Measurements from ENCODE around the gene SCYGR4. TPM values are rescaled to one million over a fixed set of nuclear protein-coding genes. Genes with fewer than 3 reads are reported as not detected.

Gene SCYGR4
- polyA plus RNA-seq, 1 donor, result 0.03 TPM

GRCh38 chr2:227630322-227630721, 13.0 kb downstream of the SCYGR4 start:
- H3K27me3 ChIP-seq (ENCODE audit: control insufficient read depth, insufficient read depth, low read length), result no peaks in the 10 kb centered on the region
- DNase-seq, result no peak
- no peak overlapping the region for H3K4me3 ChIP-seq (ENCODE audit: low read length)
- H3K9me3 ChIP-seq (ENCODE audit: control insufficient read depth, low read depth, low read length), result no peaks in the 10 kb centered on the region
- no peaks in the 10 kb centered on the region for H3K36me3 ChIP-seq (ENCODE audit: control insufficient read depth, insufficient read depth, low read length)
- no peak overlapping the region for H3K27ac ChIP-seq (ENCODE audit: low read length)
- H3K4me1 ChIP-seq (ENCODE audit: control insufficient read depth, insufficient read depth, low read length), result no peaks in the 10 kb centered on the region
- WGBS (ENCODE audit: insufficient coverage, low lambda C conversion rate), result no CpG with 5 or more reads among the region's 3 CpGs

GRCh38 chr2:227632827-227633226, 15.5 kb downstream of the SCYGR4 start:
- Histone ChIP-seq H3K4me1 (ENCODE audit: control insufficient read depth, insufficient read depth, low read length) (no peaks in the 10 kb centered on the region), H3K27ac (ENCODE audit: low read length) (no peak overlapping the region), H3K9me3 (ENCODE audit: control insufficient read depth, low read depth, low read length) (no peaks in the 10 kb centered on the region), H3K27me3 (ENCODE audit: control insufficient read depth, insufficient read depth, low read length) (no peaks in the 10 kb centered on the region), H3K36me3 (ENCODE audit: control insufficient read depth, insufficient read depth, low read length) (no peaks in the 10 kb centered on the region), H3K4me3 (ENCODE audit: low read length) (no peak overlapping the region)
- no peak for DNase-seq
- 100% methylated on average over 1 of the region's 6 CpGs for WGBS (ENCODE audit: insufficient coverage, low lambda C conversion rate)

GRCh38 chr2:227634201-227634600, 16.9 kb downstream of the SCYGR4 start:
- H3K27me3 ChIP-seq (ENCODE audit: control insufficient read depth, insufficient read depth, low read length), result no peaks in the 10 kb centered on the region
- no CpG with 5 or more reads among the region's 3 CpGs for WGBS (ENCODE audit: insufficient coverage, low lambda C conversion rate)
- no peak overlapping the region for H3K27ac ChIP-seq (ENCODE audit: low read length)
- no peak for DNase-seq
- no peaks in the 10 kb centered on the region for H3K4me1 ChIP-seq (ENCODE audit: control insufficient read depth, insufficient read depth, low read length)
- no peak overlapping the region for H3K4me3 ChIP-seq (ENCODE audit: low read length)
- no peaks in the 10 kb centered on the region for H3K9me3 ChIP-seq (ENCODE audit: control insufficient read depth, low read depth, low read length)
- H3K36me3 ChIP-seq (ENCODE audit: control insufficient read depth, insufficient read depth, low read length), result no peaks in the 10 kb centered on the region

- WGBS (ENCODE audit: insufficient coverage, low lambda C conversion rate), result no CpG with 5 or more reads among the region's 2 CpGs
- H3K9me3 ChIP-seq (ENCODE audit: control insufficient read depth, low read depth, low read length), result no peaks in the 10 kb centered on the region
Measured at GRCh38 chr2:227642656-227643055, 25.4 kb downstream of the SCYGR4 start.

GRCh38 chr2:227643990-227644551, 26.8 kb downstream of the SCYGR4 start:
- 20% methylated on average over 1 of the region's 5 CpGs for WGBS (ENCODE audit: insufficient coverage, low lambda C conversion rate)
- no peaks in the 10 kb centered on the region for H3K9me3 ChIP-seq (ENCODE audit: control insufficient read depth, low read depth, low read length)
- no peaks in the 10 kb centered on the region for H3K4me1 ChIP-seq (ENCODE audit: control insufficient read depth, insufficient read depth, low read length)
- no peak overlapping the region for H3K27ac ChIP-seq (ENCODE audit: low read length)
- H3K36me3 ChIP-seq (ENCODE audit: control insufficient read depth, insufficient read depth, low read length), result no peaks in the 10 kb centered on the region
- H3K4me3 ChIP-seq (ENCODE audit: low read length), result no peak overlapping the region
- H3K27me3 ChIP-seq (ENCODE audit: control insufficient read depth, insufficient read depth, low read length), result no peaks in the 10 kb centered on the region
- peak; percentile 12 to 48 for DNase-seq

More at GRCh38 chr2:227642656-227643055, 25.4 kb downstream of the SCYGR4 start:
- no peak overlapping the region for H3K27ac ChIP-seq (ENCODE audit: low read length)
- no peaks in the 10 kb centered on the region for H3K4me1 ChIP-seq (ENCODE audit: control insufficient read depth, insufficient read depth, low read length)
- DNase-seq, result no peak
- H3K27me3 ChIP-seq (ENCODE audit: control insufficient read depth, insufficient read depth, low read length), result no peaks in the 10 kb centered on the region
- no peaks in the 10 kb centered on the region for H3K36me3 ChIP-seq (ENCODE audit: control insufficient read depth, insufficient read depth, low read length)
- no peak overlapping the region for H3K4me3 ChIP-seq (ENCODE audit: low read length)

GRCh38 chr2:227653419-227653818, 36.1 kb downstream of the SCYGR4 start:
- WGBS (ENCODE audit: insufficient coverage, low lambda C conversion rate), result 43% methylated on average over 1 of the region's 4 CpGs

GRCh38 chr2:227654426-227654825, 37.1 kb downstream of the SCYGR4 start:
- H3K36me3 ChIP-seq (ENCODE audit: control insufficient read depth, insufficient read depth, low read length), result no peaks in the 10 kb centered on the region
- H3K9me3 ChIP-seq (ENCODE audit: control insufficient read depth, low read depth, low read length), result no peaks in the 10 kb centered on the region
- no peaks in the 10 kb centered on the region for H3K4me1 ChIP-seq (ENCODE audit: control insufficient read depth, insufficient read depth, low read length)
- DNase-seq, result no peak
- H3K4me3 ChIP-seq (ENCODE audit: low read length), result no peak overlapping the region
- no peak overlapping the region for H3K27ac ChIP-seq (ENCODE audit: low read length)
- WGBS (ENCODE audit: insufficient coverage, low lambda C conversion rate), result no CpG with 5 or more reads among the region's 1 CpG
- no peaks in the 10 kb centered on the region for H3K27me3 ChIP-seq (ENCODE audit: control insufficient read depth, insufficient read depth, low read length)

More at GRCh38 chr2:227653419-227653818, 36.1 kb downstream of the SCYGR4 start:
- no peaks in the 10 kb centered on the region for H3K36me3 ChIP-seq (ENCODE audit: control insufficient read depth, insufficient read depth, low read length)
- H3K9me3 ChIP-seq (ENCODE audit: control insufficient read depth, low read depth, low read length), result no peaks in the 10 kb centered on the region
- no peaks in the 10 kb centered on the region for H3K4me1 ChIP-seq (ENCODE audit: control insufficient read depth, insufficient read depth, low read length)
- peak; percentile 42 to 56 for DNase-seq
- no peaks in the 10 kb centered on the region for H3K27me3 ChIP-seq (ENCODE audit: control insufficient read depth, insufficient read depth, low read length)
- H3K27ac ChIP-seq (ENCODE audit: low read length), result no peak overlapping the region
- no peak overlapping the region for H3K4me3 ChIP-seq (ENCODE audit: low read length)

GRCh38 chr2:227655454-227655853, 38.2 kb downstream of the SCYGR4 start:
- DNase-seq, result peak; percentile 34 to 65
- Histone ChIP-seq H3K4me3 (ENCODE audit: low read length) (no peak overlapping the region), H3K27ac (ENCODE audit: low read length) (no peak overlapping the region), H3K36me3 (ENCODE audit: control insufficient read depth, insufficient read depth, low read length) (no peaks in the 10 kb centered on the region), H3K27me3 (ENCODE audit: control insufficient read depth, insufficient read depth, low read length) (no peaks in the 10 kb centered on the region), H3K4me1 (ENCODE audit: control insufficient read depth, insufficient read depth, low read length) (no peaks in the 10 kb centered on the region), H3K9me3 (ENCODE audit: control insufficient read depth, low read depth, low read length) (no peaks in the 10 kb centered on the region)
- no CpG with 5 or more reads among the region's 1 CpG for WGBS (ENCODE audit: insufficient coverage, low lambda C conversion rate)

- Histone ChIP-seq H3K36me3 (ENCODE audit: control insufficient read depth, insufficient read depth, low read length) (no peaks in the 10 kb centered on the region), H3K4me1 (ENCODE audit: control insufficient read depth, insufficient read depth, low read length) (peaks cover 15% of the 10 kb centered on the region), H3K4me3 (ENCODE audit: low read length) (no peak overlapping the region), H3K9me3 (ENCODE audit: control insufficient read depth, low read depth, low read length) (no peaks in the 10 kb centered on the region), H3K27ac (ENCODE audit: low read length) (no peak overlapping the region), H3K27me3 (ENCODE audit: control insufficient read depth, insufficient read depth, low read length) (no peaks in the 10 kb centered on the region)
- 93% methylated on average over 3 of the region's 8 CpGs for WGBS (ENCODE audit: insufficient coverage, low lambda C conversion rate)
- DNase-seq, result no peak
Measured at GRCh38 chr2:227657199-227657845, 40.0 kb downstream of the SCYGR4 start.

GRCh38 chr2:227661025-227661649, 43.8 kb downstream of the SCYGR4 start:
- no peak overlapping the region for H3K4me3 ChIP-seq (ENCODE audit: low read length)
- H3K36me3 ChIP-seq (ENCODE audit: control insufficient read depth, insufficient read depth, low read length), result no peaks in the 10 kb centered on the region
- WGBS (ENCODE audit: insufficient coverage, low lambda C conversion rate), result no CpG with 5 or more reads among the region's 7 CpGs
- H3K9me3 ChIP-seq (ENCODE audit: control insufficient read depth, low read depth, low read length), result no peaks in the 10 kb centered on the region
- DNase-seq, result peak in 1 of 2 donors; percentile 36
- H3K27me3 ChIP-seq (ENCODE audit: control insufficient read depth, insufficient read depth, low read length), result no peaks in the 10 kb centered on the region
- peak overlapping the region; percentile 69 for H3K27ac ChIP-seq (ENCODE audit: low read length)
- H3K4me1 ChIP-seq (ENCODE audit: control insufficient read depth, insufficient read depth, low read length), result peaks cover 28% of the 10 kb centered on the region

All from large intestine (tissue), 3 donors.